HEK293 (cell line): ENCODE data around the gene LEUTX.

Source experiments
- CTCF ChIA-PET: fragments of 350-600 bp; formaldehyde crosslinking; extraction: SDS; loops from one replicate; lab custom pipeline; 2021; ENCODE audit warnings: antibody characterized with exemption; lab: Yijun Ruan, JAX
- POLR2A ChIA-PET: fragments of 300-600 bp; formaldehyde crosslinking; extraction: SDS; loops from one replicate; lab custom pipeline; 2020; ENCODE audit warnings: antibody characterized with exemption, inconsistent platforms; lab: Yijun Ruan, JAX
- H3K27ac ChIP-seq: fragments of 200-500 bp; sonication (Bioruptor generic); 2 replicates; pipeline ENCODE4 v1.5.1; 2014; ENCODE audit warnings: low read depth, low read length, control low read depth, inconsistent platforms; ENCODE audit errors: extremely low read depth
- H3K36me3 ChIP-seq, 2 experiments: fragments of 200-500 bp in 1 of 2; sonication (Bioruptor generic) in 1 of 2; 1 replicate in 1 of 2; 2 replicates in 1 of 2; pipeline ENCODE4 v1.5.1; 2014 to 2017; ENCODE audit warnings: inconsistent platforms in 2 of 2, low read length in 2 of 2; ENCODE audit not compliant: control insufficient read depth in 2 of 2, insufficient read depth in 1 of 2
- H3K4me1 ChIP-seq: fragments of 200-500 bp; sonication (Bioruptor generic); 2 replicates; pipeline ENCODE4 v1.5.1; 2014; ENCODE audit warnings: mild to moderate bottlenecking, low read length, inconsistent platforms; ENCODE audit not compliant: control insufficient read depth, insufficient read depth
- H3K4me3 ChIP-seq: 2 replicates; pipeline ENCODE4 v1.5.1; 2011; ENCODE audit warnings: low read depth, mild to moderate bottlenecking, control low read depth, low read length, moderate library complexity
- H3K9me3 ChIP-seq: fragments of 200-500 bp; sonication (Bioruptor generic); 2 replicates; pipeline ENCODE4 v1.5.1; 2014; ENCODE audit warnings: low read depth, low read length, inconsistent platforms; ENCODE audit not compliant: control insufficient read depth, insufficient read depth
- HOXC10 ChIP-seq: sonication (generic); formaldehyde crosslinking; IDR thresholded peaks from 2 replicates; pipeline ENCODE4 v1.8.1; 2023; ENCODE audit warnings: mild to moderate bottlenecking, missing genetic modification reagents
- MYNN ChIP-seq: fragments of 450-650 bp; formaldehyde crosslinking; IDR thresholded peaks from 2 replicates; pipeline ENCODE4 v1.5.1; 2016; ENCODE audit warnings: missing biosample characterization, missing genetic modification characterization, borderline replicate concordance
- PRDM1 ChIP-seq: fragments of 450-650 bp; formaldehyde crosslinking; IDR thresholded peaks from 2 replicates; pipeline ENCODE4; 2016; ENCODE audit warnings: missing biosample characterization, missing genetic modification characterization
- YY1 ChIP-seq: fragments of 450-650 bp; formaldehyde crosslinking; IDR thresholded peaks from 2 replicates; pipeline ENCODE4 v1.5.1; 2018; ENCODE audit warnings: missing biosample characterization, missing genetic modification characterization
- ZEB2 ChIP-seq: fragments of 450-650 bp; formaldehyde crosslinking; IDR thresholded peaks from 2 replicates; pipeline ENCODE4 v1.5.1; 2016; ENCODE audit warnings: missing biosample characterization, missing genetic modification characterization
- ZFP41 ChIP-seq: fragments of 450-650 bp; formaldehyde crosslinking; IDR thresholded peaks from 2 replicates; pipeline ENCODE4 v1.5.1; 2016; ENCODE audit warnings: missing biosample characterization, missing genetic modification characterization, borderline replicate concordance
- ZNF184 ChIP-seq: fragments of 450-650 bp; IDR thresholded peaks from 2 replicates; pipeline ENCODE4 v1.5.1; 2018; ENCODE audit warnings: missing biosample characterization, mild to moderate bottlenecking, missing genetic modification characterization
- ZNF302 ChIP-seq: fragments of 450-650 bp; formaldehyde crosslinking; IDR thresholded peaks from 2 replicates; pipeline ENCODE4 v1.5.1; 2016; ENCODE audit warnings: missing biosample characterization, missing genetic modification characterization, low read depth
- ZNF324 ChIP-seq: fragments of 450-650 bp; formaldehyde crosslinking; IDR thresholded peaks from 2 replicates; pipeline ENCODE4 v1.5.1; 2016; ENCODE audit warnings: missing biosample characterization, missing genetic modification characterization
- ZNF366 ChIP-seq: fragments of 450-650 bp; formaldehyde crosslinking; conservative IDR thresholded peaks from 2 replicates; pipeline ENCODE4 v1.5.1; 2016; ENCODE audit warnings: missing biosample characterization, missing genetic modification characterization
- ZNF548 ChIP-seq: fragments of 450-650 bp; formaldehyde crosslinking; IDR thresholded peaks from 2 replicates; pipeline ENCODE4 v1.5.1; 2016; ENCODE audit warnings: missing biosample characterization, missing genetic modification characterization
- ZNF664 ChIP-seq: fragments of 450-650 bp; formaldehyde crosslinking; IDR thresholded peaks from 2 replicates; pipeline ENCODE4 v1.5.1; 2016; ENCODE audit warnings: missing biosample characterization, missing genetic modification characterization
- TF ChIP-seq, protein P1 (sequence below): fragments of 450-650 bp; formaldehyde crosslinking; IDR thresholded peaks from 2 replicates; pipeline ENCODE4 v1.5.1; 2016; ENCODE audit warnings: missing biosample characterization, missing genetic modification characterization, borderline replicate concordance
- TF ChIP-seq, protein P2 (sequence below): fragments of 450-650 bp; formaldehyde crosslinking; IDR thresholded peaks from 2 replicates; pipeline ENCODE4 v1.5.1; 2016; ENCODE audit warnings: missing biosample characterization, missing genetic modification characterization
- TF ChIP-seq, protein P3 (sequence below): fragments of 450-650 bp; formaldehyde crosslinking; IDR thresholded peaks from 2 replicates; pipeline ENCODE4 v1.5.1; 2016; ENCODE audit warnings: missing biosample characterization, missing genetic modification characterization
- TF ChIP-seq, protein P4 (sequence below): fragments of 450-650 bp; formaldehyde crosslinking; IDR thresholded peaks from 2 replicates; pipeline ENCODE4 v1.5.1; 2017; ENCODE audit warnings: missing biosample characterization, missing genetic modification characterization
- TF ChIP-seq, protein P5 (sequence below): fragments of 450-650 bp; formaldehyde crosslinking; IDR thresholded peaks from 2 replicates; pipeline ENCODE4 v1.5.1; 2017; ENCODE audit warnings: missing biosample characterization, missing genetic modification characterization

Gene LEUTX

DNA sequence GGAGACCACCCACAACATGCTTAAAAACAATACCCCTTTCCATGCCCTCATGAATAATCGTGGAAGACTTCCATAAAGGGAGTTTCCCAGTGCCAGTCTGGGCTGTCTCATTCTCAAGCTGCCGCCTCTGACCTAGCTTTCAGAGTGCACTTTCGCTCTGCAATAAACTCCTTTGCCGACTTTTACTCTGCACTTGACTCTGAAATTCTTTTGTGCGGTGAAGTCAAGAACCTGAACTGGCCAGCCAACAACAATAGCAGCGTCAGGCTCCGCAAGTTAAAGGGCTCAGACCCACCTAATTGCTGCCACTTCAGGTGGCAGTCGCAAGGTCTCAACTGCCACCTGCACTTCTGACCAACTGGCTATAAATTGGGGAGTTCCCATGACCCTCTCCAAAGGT lies 10.3 kb upstream of the LEUTX start (continued):
- TF ChIP-seq, protein P1, sequence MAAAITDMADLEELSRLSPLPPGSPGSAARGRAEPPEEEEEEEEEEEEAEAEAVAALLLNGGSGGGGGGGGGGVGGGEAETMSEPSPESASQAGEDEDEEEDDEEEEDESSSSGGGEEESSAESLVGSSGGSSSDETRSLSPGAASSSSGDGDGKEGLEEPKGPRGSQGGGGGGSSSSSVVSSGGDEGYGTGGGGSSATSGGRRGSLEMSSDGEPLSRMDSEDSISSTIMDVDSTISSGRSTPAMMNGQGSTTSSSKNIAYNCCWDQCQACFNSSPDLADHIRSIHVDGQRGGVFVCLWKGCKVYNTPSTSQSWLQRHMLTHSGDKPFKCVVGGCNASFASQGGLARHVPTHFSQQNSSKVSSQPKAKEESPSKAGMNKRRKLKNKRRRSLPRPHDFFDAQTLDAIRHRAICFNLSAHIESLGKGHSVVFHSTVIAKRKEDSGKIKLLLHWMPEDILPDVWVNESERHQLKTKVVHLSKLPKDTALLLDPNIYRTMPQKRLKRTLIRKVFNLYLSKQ (tag by site-specific recombination): no peak
- TF ChIP-seq ZNF184: no peak
- no peak for TF ChIP-seq ZNF366
- TF ChIP-seq, protein P2, sequence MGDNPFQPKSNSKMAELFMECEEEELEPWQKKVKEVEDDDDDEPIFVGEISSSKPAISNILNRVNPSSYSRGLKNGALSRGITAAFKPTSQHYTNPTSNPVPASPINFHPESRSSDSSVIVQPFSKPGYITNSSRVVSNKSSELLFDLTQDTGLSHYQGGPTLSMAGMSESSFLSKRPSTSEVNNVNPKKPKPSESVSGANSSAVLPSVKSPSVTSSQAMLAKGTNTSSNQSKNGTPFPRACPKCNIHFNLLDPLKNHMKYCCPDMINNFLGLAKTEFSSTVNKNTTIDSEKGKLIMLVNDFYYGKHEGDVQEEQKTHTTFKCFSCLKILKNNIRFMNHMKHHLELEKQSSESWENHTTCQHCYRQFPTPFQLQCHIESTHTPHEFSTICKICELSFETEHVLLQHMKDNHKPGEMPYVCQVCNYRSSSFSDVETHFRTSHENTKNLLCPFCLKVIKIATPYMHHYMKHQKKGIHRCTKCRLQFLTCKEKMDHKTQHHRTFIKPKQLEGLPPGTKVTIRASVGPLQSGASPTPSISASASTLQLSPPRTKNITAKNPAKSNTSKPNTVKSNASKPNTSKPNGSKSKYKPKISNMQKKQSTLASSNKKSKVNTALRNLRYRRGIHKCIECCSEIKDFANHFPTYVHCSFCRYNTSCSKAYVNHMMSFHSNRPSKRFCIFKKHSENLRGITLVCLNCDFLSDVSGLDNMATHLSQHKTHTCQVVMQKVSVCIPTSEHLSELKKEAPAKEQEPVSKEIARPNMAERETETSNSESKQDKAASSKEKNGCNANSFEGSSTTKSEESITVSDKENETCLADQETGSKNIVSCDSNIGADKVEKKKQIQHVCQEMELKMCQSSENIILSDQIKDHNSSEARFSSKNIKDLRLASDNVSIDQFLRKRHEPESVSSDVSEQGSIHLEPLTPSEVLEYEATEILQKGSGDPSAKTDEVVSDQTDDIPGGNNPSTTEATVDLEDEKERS: no peak
- no peak for TF ChIP-seq ZFP41 (tag by site-specific recombination)
- TF ChIP-seq ZEB2 (tag by site-specific recombination): no peak
- TF ChIP-seq HOXC10 (CRISPR knock-in tag): no peak
- TF ChIP-seq, protein P3, sequence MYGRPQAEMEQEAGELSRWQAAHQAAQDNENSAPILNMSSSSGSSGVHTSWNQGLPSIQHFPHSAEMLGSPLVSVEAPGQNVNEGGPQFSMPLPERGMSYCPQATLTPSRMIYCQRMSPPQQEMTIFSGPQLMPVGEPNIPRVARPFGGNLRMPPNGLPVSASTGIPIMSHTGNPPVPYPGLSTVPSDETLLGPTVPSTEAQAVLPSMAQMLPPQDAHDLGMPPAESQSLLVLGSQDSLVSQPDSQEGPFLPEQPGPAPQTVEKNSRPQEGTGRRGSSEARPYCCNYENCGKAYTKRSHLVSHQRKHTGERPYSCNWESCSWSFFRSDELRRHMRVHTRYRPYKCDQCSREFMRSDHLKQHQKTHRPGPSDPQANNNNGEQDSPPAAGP (tag by site-specific recombination): no peak
- TF ChIP-seq MYNN (tag by site-specific recombination): no peak
- TF ChIP-seq, all 188 proteins: peak for 0

DNA sequence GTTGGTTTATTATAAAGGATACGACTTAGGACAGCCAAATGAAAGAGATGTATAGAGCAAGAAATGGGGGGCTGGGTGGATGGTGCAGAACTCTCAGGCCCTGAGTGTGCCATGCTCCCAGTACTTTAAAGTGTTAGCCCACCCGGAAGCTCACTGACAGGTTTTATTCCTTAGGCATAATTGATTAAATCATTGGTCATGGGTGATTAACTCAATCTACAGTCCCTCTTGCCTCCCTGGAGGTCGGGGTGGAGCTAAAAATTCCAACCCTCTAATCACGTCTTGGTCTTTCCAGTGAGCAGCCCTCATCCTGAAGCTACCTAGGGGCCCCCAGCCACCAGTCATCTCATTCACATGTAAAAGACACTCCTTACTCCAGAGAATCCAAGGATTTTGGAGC lies 9.9 kb upstream of the LEUTX start:
- no peak overlapping the region for H3K4me3 ChIP-seq
- TF ChIP-seq, protein P4, sequence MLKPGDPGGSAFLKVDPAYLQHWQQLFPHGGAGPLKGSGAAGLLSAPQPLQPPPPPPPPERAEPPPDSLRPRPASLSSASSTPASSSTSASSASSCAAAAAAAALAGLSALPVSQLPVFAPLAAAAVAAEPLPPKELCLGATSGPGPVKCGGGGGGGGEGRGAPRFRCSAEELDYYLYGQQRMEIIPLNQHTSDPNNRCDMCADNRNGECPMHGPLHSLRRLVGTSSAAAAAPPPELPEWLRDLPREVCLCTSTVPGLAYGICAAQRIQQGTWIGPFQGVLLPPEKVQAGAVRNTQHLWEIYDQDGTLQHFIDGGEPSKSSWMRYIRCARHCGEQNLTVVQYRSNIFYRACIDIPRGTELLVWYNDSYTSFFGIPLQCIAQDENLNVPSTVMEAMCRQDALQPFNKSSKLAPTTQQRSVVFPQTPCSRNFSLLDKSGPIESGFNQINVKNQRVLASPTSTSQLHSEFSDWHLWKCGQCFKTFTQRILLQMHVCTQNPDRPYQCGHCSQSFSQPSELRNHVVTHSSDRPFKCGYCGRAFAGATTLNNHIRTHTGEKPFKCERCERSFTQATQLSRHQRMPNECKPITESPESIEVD (tag by site-specific recombination): no peak
- no peak for TF ChIP-seq ZNF302
- TF ChIP-seq ZNF324 (tag by site-specific recombination): no peak
- H3K4me1 ChIP-seq: peaks cover 6% of the 10 kb centered on the region
- H3K27ac ChIP-seq: no peak overlapping the region
- no peaks in the 10 kb centered on the region for H3K36me3 ChIP-seq
- H3K9me3 ChIP-seq: no peaks in the 10 kb centered on the region; the same call in 1 of the 2 replicates
- ChIA-PET POLR2A (interaction anchor here (1.3 kb wide), 1 partner anchor 65 kb away, joined by 7 read pairs; the partner anchor contains the start of gene DYRK1B), CTCF (interaction anchor here (0.6 to 7.8 kb wide), 17 partner anchors 7 to 325 kb away, joined by 3 to 72 read pairs (median 5); no protein-coding TSS in a partner anchor)

DNA sequence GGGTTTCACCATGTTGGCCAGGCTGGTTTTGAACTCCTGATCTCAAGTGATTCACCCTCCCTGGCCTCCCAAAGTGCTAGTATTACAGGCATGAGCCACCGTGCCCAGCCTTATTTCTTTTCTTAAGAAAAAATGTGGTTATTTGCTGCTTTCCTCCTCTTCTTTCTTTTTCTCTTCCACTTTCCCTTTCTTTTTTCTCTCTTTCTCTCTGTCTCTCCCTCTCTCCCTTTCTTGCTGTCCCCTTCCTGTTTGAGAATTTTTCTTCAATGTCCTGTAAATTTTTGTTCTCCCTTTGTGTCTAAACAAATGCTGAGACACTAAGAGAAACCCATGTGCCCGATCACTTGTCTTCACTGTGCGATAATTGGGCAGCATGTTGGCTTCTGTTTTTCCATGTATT lies 2.2 kb downstream of the LEUTX start:
- ChIA-PET POLR2A (no interaction called here), CTCF (interaction anchor here (0.6 to 6.0 kb wide), 4 partner anchors 11 to 385 kb away, joined by 3 to 79 read pairs (median 6); no protein-coding TSS in a partner anchor)
- no peaks in the 10 kb centered on the region for H3K36me3 ChIP-seq

More for the DNA sequence above, 2.2 kb downstream of the LEUTX start:
- Histone ChIP-seq H3K4me1 (no peaks in the 10 kb centered on the region), H3K4me3 (no peak overlapping the region), H3K9me3 (peaks cover 2% of the 10 kb centered on the region), H3K27ac (no peak overlapping the region)
- TF ChIP-seq, protein P5, sequence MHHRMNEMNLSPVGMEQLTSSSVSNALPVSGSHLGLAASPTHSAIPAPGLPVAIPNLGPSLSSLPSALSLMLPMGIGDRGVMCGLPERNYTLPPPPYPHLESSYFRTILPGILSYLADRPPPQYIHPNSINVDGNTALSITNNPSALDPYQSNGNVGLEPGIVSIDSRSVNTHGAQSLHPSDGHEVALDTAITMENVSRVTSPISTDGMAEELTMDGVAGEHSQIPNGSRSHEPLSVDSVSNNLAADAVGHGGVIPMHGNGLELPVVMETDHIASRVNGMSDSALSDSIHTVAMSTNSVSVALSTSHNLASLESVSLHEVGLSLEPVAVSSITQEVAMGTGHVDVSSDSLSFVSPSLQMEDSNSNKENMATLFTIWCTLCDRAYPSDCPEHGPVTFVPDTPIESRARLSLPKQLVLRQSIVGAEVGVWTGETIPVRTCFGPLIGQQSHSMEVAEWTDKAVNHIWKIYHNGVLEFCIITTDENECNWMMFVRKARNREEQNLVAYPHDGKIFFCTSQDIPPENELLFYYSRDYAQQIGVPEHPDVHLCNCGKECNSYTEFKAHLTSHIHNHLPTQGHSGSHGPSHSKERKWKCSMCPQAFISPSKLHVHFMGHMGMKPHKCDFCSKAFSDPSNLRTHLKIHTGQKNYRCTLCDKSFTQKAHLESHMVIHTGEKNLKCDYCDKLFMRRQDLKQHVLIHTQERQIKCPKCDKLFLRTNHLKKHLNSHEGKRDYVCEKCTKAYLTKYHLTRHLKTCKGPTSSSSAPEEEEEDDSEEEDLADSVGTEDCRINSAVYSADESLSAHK: no peak
- TF ChIP-seq ZNF664 (tag by site-specific recombination): no peak
- TF ChIP-seq ZNF366: peak; percentile 51
- TF ChIP-seq ZNF548 (tag by site-specific recombination): peak; percentile 21; the same call in 1 of the 2 replicates
- no peak for TF ChIP-seq YY1 (tag by site-specific recombination)
- peak; percentile 84 for TF ChIP-seq PRDM1 (tag by site-specific recombination)
